ENCODE measurements around the gene OGFOD2.

- TF ChIP-seq CREB5 (CRISPR knock-in tag; IDR thresholded peaks at IDR 0.05; ENCODE audit: low read depth): no peak
- TF ChIP-seq ZNF8 (CRISPR knock-in tag; IDR thresholded peaks at IDR 0.05): no peak
- no peak for TF ChIP-seq PPARA (CRISPR knock-in tag; IDR thresholded peaks at IDR 0.05; ENCODE audit: borderline replicate concordance)
- no peak for TF ChIP-seq GLIS3 (CRISPR knock-in tag; IDR thresholded peaks at IDR 0.05)
- no peak for TF ChIP-seq CSDC2 (CRISPR knock-in tag; IDR thresholded peaks at IDR 0.05)
- TF ChIP-seq ISL1 (CRISPR knock-in tag; IDR thresholded peaks at IDR 0.05): no peak
- TF ChIP-seq ARNTL (CRISPR knock-in tag; IDR thresholded peaks at IDR 0.05; ENCODE audit: borderline replicate concordance, low read depth): no peak
- no peak for TF ChIP-seq OSR1 (CRISPR knock-in tag; IDR thresholded peaks at IDR 0.05)
- TF ChIP-seq PATZ1 (CRISPR knock-in tag; IDR thresholded peaks at IDR 0.05; ENCODE audit: borderline replicate concordance): no peak
- no peak for TF ChIP-seq BACH2 (CRISPR knock-in tag; IDR thresholded peaks at IDR 0.05; ENCODE audit: borderline replicate concordance)
- no peak for TF ChIP-seq ZC3H10 (CRISPR knock-in tag; IDR thresholded peaks at IDR 0.05)
- TF ChIP-seq CSRNP3 (CRISPR knock-in tag; IDR thresholded peaks at IDR 0.05): no peak
Measured at GRCh38 chr12:122961531-122962329, 13.3 kb upstream of the OGFOD2 start.
